Transverse colon (tissue), 4 donors: Measurements from ENCODE around the gene LCLAT1. TPM values are rescaled to one million over a fixed set of nuclear protein-coding genes. Genes with fewer than 3 reads are reported as not detected.
"Not testable (repeated sequence)": the region's sequence is repeated elsewhere in the genome, so short reads cannot be mapped to it uniquely, and the experiment has no call there.

Experiments
- DNase-seq: peaks from one replicate; pipeline ENCODE4 v3.0.0-alpha.2; 2019
- H3K27ac ChIP-seq, 4 donors: fragments of 200-600 bp; sonication (generic); 2 replicates each; pipeline ENCODE4 v1.5.1; 2016 to 2018; ENCODE audit warnings: inconsistent platforms in 4 of 4
- H3K27me3 ChIP-seq: fragments of 200-600 bp; sonication (generic); 2 replicates; pipeline ENCODE4 v1.5.1; 2017; ENCODE audit warnings: inconsistent platforms
- H3K36me3 ChIP-seq, 4 donors: fragments of 200-600 bp; sonication (generic); 2 replicates each; pipeline ENCODE4 v1.5.1; 2017 to 2019; ENCODE audit warnings: inconsistent platforms in 4 of 4
- H3K4me1 ChIP-seq, 4 donors: fragments of 200-600 bp; sonication (generic); 2 replicates each; pipeline ENCODE4 v1.5.1; 2017 to 2020; ENCODE audit warnings: inconsistent platforms in 4 of 4
- H3K4me3 ChIP-seq, 4 donors: fragments of 200-600 bp; sonication (generic); 1 replicate in 1 of 4; 2 replicates in 3 of 4; pipeline versions ENCODE4 v1.5.1 to v1.6.1; 2017 to 2019; ENCODE audit warnings: inconsistent platforms in 4 of 4
- H3K9me3 ChIP-seq, 2 donors: fragments of 200-600 bp; sonication (generic); 2 replicates each; pipeline ENCODE4 v1.5.1; 2017 to 2019; ENCODE audit warnings: inconsistent platforms in 2 of 2
- CTCF ChIP-seq, 5 experiments: fragments of 200-600 bp in 3 of 5; fragments of 450-650 bp in 2 of 5; sonication (generic) in 3 of 5; IDR thresholded peaks; 1 replicate in 2 of 5; 2 replicates in 3 of 5; pipeline ENCODE4 v1.5.1; 2016 to 2017; ENCODE audit warnings: antibody characterized with exemption in 5 of 5, inconsistent platforms in 3 of 5, mild to moderate bottlenecking in 2 of 5, moderate library complexity in 1 of 5
- EP300 ChIP-seq: sonication (generic); formaldehyde crosslinking; IDR thresholded peaks from one replicate; pipeline ENCODE4 v1.6.1; 2017; ENCODE audit warnings: antibody characterized with exemption, low read depth
- POLR2A ChIP-seq: fragments of 450-650 bp; IDR thresholded peaks from one replicate; pipeline ENCODE4 v1.6.1; 2016; ENCODE audit warnings: antibody characterized with exemption, mild to moderate bottlenecking, moderate library complexity
- POLR2AphosphoS5 ChIP-seq, 3 donors: sonication (generic); formaldehyde crosslinking; IDR thresholded peaks; one replicate each; pipeline ENCODE4 v1.6.1; 2016; ENCODE audit warnings: antibody characterized with exemption in 3 of 3
- WGBS, 2 donors: methylation state at CpG; one replicate each; pipeline ENCODE4 v1.1.5; 2018; ENCODE audit warnings: low coverage in 1 of 2; 5-methylcytosine and 5-hydroxymethylcytosine counted together
- in situ Hi-C, 4 donors: fragments of 200-750 bp; cut with MboI; loops; one replicate each; pipeline versions ENCODE4 v1.15.0 to v1.15.1; 2017; ENCODE audit warnings: low sequenced_read_pairs in 3 of 4, low pct_ligation_motif_present in 1 of 4, low pct_unique_long_range_greater_than_20kb in 1 of 4
- intact Hi-C: fragments of 100-400 bp; cut with DNase I; formaldehyde crosslinking; loops from one replicate; pipeline ENCODE4 v1.15.1; 2023; ENCODE audit warnings: low total_unique reads
- total RNA-seq, 4 donors: library from RNA; depleted of rRNA; stranded (reverse); fragments of >200 nt; gene quantifications; one replicate each; pipeline ENCODE4 v1.1.0, GENCODE V29; 2016

The LCLAT1 gene
- total RNA-seq, 4 donors from 2014 or later: 10.9 to 26.5 (median 16.6) TPM

GRCh38 chr2:30503007-30503694, 56.1 kb downstream of the LCLAT1 start:
- no peaks in the 10 kb centered on the region for H3K27me3 ChIP-seq
- intact Hi-C loops: no loop called here
- no peak for TF ChIP-seq EP300
- no peak for DNase-seq
- H3K9me3 ChIP-seq: peaks cover 10 to 16% of the 10 kb centered on the region in 2 donors
- WGBS, 2 donors: 93% methylated on average over 2 of the region's 2 CpGs; no CpG with 5 or more reads in 1 of the 2 donors
- H3K4me3 ChIP-seq: no peak overlapping the region
- in situ Hi-C loops: no loop called here
- H3K27ac ChIP-seq: peak overlapping the region; percentile 4 to 35 (median 30)
- H3K36me3 ChIP-seq: peaks cover 0 to 7% (median 1%) of the 10 kb centered on the region in 4 donors
- H3K4me1 ChIP-seq: peaks cover 0 to 22% (median 4%) of the 10 kb centered on the region in 4 donors

- intact Hi-C loops (no loop called here), in situ Hi-C loops (no loop called here)
- H3K36me3 ChIP-seq: peaks cover 0 to 7% (median 1%) of the 10 kb centered on the region in 4 donors
- WGBS, 2 donors: 68 to 70% methylated on average over 3 of the region's 3 CpGs
- H3K27ac ChIP-seq: peak overlapping the region; percentile 4 to 35 (median 30)
- H3K4me3 ChIP-seq: no peak overlapping the region
- DNase-seq: no peak
- peaks cover 10 to 20% of the 10 kb centered on the region in 2 donors for H3K9me3 ChIP-seq
- TF ChIP-seq EP300 (no peak), POLR2A (no peak), POLR2AphosphoS5 (IDR thresholded peaks at IDR 0.05) (no peak), CTCF (IDR thresholded peaks at IDR 0.05) (no peak)
- peaks cover 0 to 22% (median 4%) of the 10 kb centered on the region in 4 donors for H3K4me1 ChIP-seq
- no peaks in the 10 kb centered on the region for H3K27me3 ChIP-seq
These were observed 56.6 kb downstream of the LCLAT1 start for GRCh38 chr2:30503695-30504052.

- Histone ChIP-seq H3K4me3 (no peak overlapping the region), H3K27ac (peak overlapping the region in 1 of 4 donors; percentile 31), H3K9me3 (peaks cover 10 to 20% of the 10 kb centered on the region in 2 donors), H3K27me3 (no peaks in the 10 kb centered on the region), H3K4me1 (peaks cover 0 to 22% (median 4%) of the 10 kb centered on the region in 4 donors), H3K36me3 (peaks cover 0 to 7% (median 1%) of the 10 kb centered on the region in 4 donors)
- no peak for TF ChIP-seq CTCF (IDR thresholded peaks at IDR 0.05)
- TF ChIP-seq EP300: no peak
- no peak for TF ChIP-seq POLR2A
- TF ChIP-seq POLR2AphosphoS5 (IDR thresholded peaks at IDR 0.05): no peak
- 83 to 88% methylated on average over 1 of the region's 1 CpG for WGBS, 2 donors
- DNase-seq: no peak
- in situ Hi-C loops: no loop called here
- intact Hi-C loops: no loop called here
These were observed 57.7 kb downstream of the LCLAT1 start for GRCh38 chr2:30504731-30505130.

GRCh38 chr2:30505500-30506180, 58.6 kb downstream of the LCLAT1 start:
- no peak overlapping the region for H3K4me3 ChIP-seq
- H3K27me3 ChIP-seq: no peaks in the 10 kb centered on the region
- TF ChIP-seq CTCF (IDR thresholded peaks at IDR 0.05) (no peak), POLR2AphosphoS5 (IDR thresholded peaks at IDR 0.05) (no peak), EP300 (no peak), POLR2A (no peak)
- H3K9me3 ChIP-seq: peaks cover 10 to 16% of the 10 kb centered on the region in 2 donors
- in situ Hi-C loops (no loop called here), intact Hi-C loops (no loop called here)
- H3K4me1 ChIP-seq: peaks cover 0 to 31% (median 4%) of the 10 kb centered on the region in 4 donors
- H3K27ac ChIP-seq: no peak overlapping the region
- DNase-seq: no peak
- H3K36me3 ChIP-seq: peaks cover 0 to 7% (median 0%) of the 10 kb centered on the region in 4 donors
- 55 to 73% methylated on average over 3 of the region's 3 CpGs for WGBS, 2 donors

GRCh38 chr2:30507460-30507859, 60.4 kb downstream of the LCLAT1 start:
- H3K27me3 ChIP-seq, H3K4me3 ChIP-seq, H3K27ac ChIP-seq, intact Hi-C loops, H3K36me3 ChIP-seq, DNase-seq, in situ Hi-C loops: not testable (repeated sequence)
- Histone ChIP-seq H3K4me1 (peaks cover 0 to 44% (median 7%) of the 10 kb centered on the region in 4 donors), H3K9me3 (peaks cover 0 to 13% of the 10 kb centered on the region in 2 donors)
- 96% methylated on average over 1 of the region's 1 CpG; no CpG with 5 or more reads in 1 of the 2 donors for WGBS, 2 donors
